Dedifferentiated amniotic fluid mesenchymal stem cell (primary cell): ENCODE results near the gene TTC3.

Source experiments
- DNase-seq: peaks from one replicate; pipeline ENCODE4 v3.0.0-alpha.2; 2016; ENCODE audit errors: extremely low spot score

TTC3 gene

DNA sequence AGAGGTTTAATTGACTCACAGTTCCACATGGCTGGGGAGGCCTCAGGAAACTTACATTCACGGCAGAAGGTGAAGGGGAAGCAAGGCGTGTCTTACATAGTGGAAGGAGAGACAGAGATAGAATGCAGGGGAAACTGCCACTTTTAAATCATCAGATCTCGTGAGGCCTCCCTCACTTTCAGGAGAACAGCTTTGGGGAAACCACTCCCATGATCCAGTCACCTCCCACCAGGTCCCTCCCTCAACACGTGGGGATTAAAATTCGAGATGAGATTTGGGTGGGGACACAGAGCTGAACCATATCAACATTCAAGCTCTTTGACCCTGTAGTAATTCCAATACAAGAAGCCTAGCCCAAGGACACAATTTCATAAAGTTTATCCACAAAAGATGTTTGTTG lies 13.9 kb upstream of the TTC3 start:
- no peak for DNase-seq

DNA sequence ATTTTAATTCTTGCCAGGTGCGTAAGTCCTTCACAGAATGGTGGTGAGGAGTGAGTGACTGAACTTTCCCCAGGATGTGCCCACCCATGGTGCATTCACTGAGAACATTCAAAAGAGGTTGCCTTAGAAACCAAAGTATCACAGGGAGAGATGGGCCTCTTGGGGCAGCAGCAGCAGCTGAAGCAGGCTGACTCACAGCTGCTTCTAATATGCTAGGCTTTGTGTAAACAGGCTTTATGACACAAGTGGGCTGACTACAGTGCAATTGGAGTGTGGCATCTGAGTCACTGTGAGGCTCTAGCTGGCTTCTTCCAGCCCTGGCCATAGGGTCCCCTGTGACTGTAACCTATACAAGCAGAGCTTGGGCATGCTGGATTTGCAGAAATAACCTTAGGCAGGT lies 12.8 kb upstream of the TTC3 start:
- DNase-seq: peak; percentile 97

DNA sequence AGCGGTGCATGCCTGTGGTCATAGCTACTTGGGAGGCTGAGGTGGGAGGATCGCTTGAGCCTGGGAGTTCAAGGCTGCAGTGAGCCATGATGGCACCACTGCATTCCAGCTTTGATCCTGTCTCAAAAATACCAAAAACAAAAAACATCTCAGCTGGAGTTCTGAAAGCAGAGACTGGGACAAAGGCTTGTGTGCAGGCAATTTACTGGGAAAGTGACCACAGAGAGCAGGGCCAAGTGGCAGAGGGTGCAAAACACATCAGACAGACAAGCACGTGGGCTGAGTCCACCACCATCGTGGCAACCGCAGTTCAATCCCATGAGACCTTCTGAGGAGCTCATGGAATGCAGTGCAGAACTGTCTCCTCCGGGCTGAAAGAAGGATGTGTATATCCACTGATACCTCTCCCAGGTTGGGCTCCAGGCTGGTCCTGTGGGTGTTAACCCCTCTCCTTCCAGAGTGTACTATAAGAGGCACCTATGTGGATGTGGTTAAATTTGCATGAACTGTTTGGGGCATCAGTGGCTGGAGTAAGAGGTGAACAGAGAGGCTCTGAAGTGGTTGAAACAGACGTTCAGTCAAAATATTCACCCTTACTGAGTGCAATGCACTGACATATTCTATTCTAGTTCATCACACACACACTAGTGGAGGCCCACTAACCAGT lies 11.0 kb upstream of the TTC3 start:
- DNase-seq: no peak

DNA sequence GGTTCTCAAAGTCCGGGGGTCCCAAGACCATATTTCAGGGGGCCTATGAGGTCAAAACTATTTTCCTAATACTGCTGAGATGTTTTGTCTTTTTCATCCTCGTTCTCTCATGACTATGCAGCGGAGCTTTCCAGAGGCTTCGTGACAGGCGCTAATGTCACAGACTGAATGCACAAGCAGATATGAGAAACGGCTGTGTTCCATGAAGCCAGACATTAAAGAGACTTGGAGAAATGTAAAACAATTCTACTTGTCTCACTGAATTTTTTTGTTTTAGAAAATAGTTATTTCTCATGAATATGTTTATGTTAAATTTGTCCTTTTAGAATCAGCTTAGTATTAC lies 10.5 kb upstream of the TTC3 start:
- DNase-seq: no peak

DNA sequence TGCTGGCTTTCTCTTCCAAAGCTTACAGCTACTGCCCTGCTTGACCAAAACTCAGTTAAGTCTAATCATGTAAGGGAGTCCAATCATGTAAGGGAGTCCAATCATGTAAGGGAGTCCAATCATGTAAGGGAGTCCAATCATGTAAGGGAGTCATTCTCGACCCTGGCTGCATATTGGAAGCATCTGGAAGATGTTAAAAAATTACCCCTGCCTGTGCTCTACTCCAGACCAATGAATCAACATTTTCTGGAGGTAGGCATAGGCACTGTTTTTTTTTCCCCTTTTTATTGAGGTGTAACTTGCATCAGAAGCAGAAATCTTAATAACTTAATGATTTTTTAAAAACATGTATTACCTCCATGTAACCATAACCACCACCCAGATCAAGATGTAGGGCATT lies 9.6 kb upstream of the TTC3 start:
- no peak for DNase-seq

DNA sequence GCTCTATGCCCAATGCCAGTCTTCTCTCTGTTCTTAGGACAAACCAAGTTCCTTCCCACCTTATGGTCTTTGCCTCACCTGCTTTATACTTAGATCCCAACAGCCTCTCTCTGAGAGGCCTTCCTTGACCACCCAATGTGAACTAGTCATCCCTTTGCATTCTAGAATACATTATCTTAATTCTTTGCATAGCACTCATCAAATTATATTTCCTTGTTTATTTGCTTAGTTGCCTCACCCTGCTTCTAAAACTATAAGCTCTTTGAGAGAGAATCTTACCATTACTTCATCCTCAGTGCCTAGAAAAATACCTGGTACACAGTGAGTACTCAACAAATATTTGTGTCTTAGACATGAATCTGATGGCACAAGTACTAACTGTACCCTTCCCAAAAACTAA lies 8.2 kb upstream of the TTC3 start:
- DNase-seq: no peak

DNA sequence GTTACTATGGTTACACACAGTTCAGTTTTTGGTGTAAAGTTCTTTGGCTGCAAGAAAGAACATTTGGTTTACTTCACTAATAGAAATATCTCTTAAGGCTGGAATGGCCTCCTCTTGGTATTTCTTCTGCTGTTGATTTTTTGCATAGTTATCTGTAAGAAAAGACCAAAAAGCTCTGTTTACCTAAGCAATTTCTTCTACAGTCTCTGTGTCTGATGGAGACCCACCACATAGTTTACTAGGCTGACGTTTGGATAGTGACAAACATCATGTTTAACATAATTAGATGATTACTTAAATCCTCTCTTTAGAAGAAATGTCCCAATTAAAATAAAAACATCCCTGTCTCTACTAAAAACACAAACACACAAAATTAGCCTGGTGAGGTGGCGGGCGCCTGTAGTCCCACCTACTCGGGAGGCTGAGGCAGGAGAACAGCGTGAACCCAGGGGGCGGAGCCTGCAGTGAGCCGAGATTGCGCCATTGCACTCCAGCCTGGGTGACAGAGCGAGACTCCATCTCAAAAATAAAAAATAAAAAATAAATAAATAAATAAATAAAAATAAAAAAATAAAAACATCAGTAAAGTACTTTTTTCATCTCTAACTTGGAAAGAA lies 7.4 kb upstream of the TTC3 start:
- DNase-seq: no peak

DNA sequence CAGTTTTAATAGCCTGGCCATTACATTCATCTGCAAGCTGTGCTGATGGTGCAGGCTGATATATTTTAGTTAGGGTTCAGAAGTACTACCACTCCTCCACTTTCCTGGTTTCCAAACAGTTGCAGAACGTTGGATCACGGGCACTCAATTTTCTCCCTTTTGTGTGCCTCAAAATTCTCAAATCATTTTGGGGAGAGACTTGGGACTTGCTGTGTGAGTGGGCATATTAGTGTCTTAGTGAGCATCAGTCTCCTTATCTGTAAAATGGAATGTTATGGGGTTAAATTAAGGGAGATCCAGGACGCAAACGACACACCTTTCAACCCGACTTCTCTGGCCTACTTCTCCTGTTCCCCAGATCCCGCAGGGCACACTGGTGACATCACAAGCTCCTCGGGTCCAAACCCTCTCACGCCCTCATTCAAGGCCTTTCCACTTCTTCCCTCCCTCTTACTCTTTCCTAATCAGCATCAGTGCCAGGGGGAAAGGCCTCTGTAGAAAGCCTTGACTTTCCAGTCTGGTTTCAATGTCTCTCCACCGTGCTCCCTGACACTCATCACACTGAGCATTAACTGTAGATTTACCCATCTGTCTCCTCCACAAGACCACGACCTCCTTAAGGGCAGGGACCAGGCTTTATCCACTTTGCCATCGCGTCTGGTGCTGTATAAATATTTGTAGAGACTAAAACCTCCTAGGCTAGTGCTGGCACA lies 1.3 kb upstream of the TTC3 start:
- DNase-seq: peak; percentile 62

DNA sequence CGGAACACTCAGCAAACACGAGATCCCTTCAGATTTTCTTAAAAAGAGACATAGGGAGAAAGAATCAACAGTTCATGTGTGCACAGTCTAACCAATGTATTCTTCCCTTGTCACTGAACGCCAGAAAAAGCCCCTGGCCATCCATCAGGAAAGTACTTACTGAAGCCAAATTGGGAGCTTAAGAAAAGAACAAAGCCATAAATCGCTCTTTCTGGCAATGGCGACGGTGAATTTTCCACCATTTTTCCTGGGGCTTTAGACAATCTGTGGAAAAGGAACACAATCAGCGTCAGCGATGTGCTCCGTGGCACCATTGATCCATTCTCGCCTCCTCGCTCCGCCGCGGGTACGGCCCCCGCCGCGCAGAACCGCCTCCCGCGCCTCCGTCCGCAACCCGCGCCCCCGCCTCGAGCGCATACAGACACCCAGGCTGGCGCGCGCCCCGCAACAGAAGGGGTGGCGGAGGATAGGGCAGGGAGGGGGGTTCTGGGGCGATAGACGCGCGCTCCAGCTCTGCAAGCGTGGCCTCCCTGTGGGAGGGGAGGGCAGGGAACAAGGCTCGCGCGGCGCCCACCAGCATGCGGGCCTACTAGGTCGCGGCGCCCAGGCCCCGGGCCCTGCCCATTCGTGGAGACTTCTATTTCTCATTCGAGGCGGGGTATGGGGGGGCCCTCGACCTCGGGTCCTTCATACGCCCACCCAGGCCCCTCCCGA lies 623 bp upstream of the TTC3 start:
- peak; percentile 68 for DNase-seq

DNA sequence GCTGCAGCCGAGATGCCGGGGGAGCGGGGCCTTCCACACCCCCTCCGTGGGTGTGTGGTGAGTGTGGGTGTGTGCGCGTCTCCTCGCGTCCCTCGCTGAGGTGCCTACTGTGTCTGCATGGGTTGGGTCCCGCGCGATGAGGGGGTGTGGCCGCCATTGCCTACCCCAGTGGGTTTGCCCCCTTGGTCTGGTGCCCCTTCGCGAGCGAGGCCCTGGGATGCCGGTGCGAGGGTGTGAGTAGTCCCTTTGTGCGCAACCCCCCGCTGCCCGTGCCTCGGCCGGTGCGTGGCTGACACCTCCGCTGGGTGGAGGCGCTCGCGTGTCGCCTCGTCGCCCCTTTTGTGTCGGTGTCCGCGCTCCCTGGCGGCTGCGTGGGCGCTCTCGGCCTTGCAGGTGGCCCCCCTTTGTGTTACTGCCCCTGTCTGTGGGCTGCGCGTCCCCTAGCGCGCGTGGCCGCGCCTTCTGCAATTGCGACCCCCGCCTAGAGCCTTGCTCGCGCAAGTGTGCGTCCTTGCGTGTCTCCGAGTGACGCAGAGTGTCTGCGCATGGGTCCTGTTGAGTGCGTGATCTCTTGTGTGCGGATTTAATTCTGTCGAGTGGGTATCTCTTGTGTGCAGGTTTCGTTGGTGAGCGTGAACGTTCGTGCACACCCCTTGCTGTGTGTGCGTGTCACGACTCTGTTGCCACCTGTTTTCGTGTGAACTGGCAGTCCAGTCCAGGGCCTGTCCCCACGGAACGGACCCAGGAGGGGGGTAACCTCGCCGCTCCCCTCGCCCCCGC lies 553 bp downstream of the TTC3 start:
- no peak for DNase-seq

DNA sequence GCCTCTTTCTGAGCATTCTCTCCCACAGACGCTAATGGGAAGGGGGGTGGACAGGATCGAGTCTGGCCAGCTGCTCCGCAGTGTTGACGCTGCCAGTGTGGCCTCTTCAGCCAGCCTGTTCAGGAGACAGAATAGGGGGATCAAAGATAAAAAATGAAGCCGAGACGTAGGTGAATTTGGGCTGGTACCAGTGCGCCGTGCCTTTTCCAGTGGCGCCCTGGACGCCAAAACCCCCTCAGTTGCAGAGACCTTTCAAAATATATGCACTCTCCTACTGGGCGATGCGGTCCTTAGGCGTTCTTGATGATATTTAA lies 1.1 kb downstream of the TTC3 start:
- DNase-seq: no peak

DNA sequence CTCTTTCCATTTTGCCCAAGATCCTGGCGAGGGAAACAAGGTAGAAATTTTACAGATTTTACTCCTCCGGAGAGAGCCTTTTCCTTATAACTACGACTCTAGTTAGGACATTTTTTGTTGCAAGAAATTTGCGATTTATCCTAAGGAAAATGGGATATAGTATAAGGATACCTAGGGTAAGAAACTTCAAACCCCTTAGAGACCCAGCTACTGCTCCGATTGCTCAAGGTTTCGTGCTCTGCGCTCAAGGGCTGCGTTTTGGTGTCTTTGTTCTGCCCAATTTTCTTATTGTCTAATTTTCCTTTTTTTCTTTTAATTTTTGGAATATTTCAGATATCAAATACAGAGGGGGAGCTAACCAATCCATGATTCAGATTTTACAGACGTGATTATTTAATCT lies 1.5 kb downstream of the TTC3 start:
- DNase-seq: no peak

DNA sequence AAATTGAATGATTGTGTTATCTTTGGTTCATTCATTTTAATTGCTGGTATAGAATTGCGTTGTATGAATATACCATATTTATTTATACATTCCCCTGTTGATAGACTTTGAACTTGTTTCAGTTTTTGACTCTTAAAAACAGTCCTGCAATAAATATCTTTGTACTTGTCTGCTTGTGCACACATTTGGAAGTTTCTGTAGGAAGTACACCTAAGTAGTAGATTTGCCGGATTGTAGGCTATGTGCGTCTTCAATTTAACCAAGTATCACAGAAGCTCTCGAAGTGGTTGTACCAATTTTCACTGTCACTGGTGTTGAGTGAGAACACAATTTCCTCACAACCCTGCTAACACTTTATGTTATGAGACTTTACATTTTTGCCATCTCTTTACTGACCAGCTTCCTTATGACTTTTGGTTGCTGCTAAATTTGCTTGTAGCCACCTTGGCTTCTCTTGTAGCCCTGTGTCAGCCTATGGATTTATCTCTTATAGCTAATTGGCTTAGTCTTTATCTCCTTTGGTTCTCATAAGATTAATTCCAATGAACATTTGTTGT lies 2.2 kb downstream of the TTC3 start:
- no peak for DNase-seq

DNA sequence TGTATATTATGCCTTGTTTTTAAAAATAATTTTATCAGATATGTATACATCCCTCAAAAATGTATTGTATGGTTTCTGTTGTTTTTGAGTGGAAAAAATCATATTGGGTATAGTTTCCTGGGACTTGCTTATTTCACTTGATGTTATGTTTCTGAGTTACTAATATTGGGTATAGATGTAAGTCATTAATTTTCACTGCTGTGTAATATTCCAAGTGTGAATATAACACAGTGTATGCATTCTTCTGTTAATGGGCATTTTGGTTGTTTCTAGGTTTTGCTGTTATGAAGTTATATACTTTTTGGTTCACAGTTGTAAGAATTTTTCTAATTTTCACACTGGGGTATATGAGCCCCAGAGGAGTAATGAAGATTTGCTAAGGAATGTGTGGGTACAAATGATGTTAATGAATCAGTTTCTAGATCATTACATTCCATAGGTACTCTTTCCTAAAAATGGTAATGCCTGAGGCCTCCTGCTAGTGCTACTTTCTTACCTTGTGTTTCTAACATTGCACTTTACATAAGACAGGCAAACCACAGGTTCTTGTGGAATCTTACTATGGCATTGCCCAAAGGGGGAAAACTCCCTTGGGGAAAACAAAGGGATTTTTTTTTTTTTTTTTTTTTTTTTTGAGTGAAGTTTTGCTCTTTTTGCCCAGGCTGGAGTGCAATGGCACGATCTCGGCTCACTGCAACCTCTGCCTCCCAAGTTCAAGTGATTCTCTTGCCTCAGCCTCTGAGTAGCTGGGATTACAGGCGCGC lies 3.2 kb downstream of the TTC3 start:
- no peak for DNase-seq

DNA sequence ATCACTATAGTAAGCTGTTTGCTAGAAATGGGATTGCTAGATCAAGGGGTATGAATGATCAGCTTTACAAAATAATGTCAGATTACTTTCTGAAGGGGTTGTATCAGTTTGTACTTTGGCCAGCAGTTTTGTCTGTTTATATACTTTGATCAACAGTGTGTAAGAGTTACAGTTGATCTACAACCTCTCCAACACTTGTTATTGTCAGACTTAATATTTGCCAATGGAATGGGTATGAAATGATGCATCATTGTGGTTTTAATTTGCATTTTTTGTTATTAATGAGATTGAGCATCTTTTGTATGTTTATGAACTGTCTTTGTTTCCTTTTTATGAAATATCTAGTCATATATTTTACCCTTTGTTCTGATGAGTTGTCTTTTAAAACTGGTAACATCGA lies 4.3 kb downstream of the TTC3 start:
- no peak for DNase-seq

DNA sequence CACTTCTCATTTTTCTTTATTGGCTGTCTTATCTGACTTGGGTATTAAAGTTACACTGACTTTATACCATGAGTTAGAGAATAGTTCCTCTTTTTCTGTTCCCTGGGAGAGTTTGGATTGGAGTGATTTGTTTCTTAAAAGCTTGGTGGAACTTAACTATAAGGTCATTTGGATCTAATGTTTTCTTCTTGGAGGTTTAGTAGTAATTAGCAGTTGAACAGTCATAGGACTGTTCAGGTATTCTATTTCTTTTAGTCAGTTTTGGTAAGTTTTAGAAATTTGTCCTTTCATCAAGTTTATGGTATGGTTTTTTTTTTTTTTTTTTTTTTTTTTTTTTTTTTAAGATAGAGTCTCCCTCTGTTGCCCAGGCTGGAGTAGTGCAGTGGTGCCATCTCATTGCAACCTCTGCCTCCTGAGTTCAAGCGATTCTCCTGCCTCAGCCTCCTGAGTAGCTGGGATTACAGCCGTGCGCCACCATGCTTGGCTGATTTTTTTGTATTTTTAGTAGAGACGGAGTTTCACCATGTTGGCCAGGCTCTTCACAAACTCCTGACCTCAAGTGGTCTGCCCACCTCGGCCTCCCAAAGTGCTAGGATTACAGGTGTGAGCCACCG lies 6.3 kb downstream of the TTC3 start:
- no peak for DNase-seq

DNA sequence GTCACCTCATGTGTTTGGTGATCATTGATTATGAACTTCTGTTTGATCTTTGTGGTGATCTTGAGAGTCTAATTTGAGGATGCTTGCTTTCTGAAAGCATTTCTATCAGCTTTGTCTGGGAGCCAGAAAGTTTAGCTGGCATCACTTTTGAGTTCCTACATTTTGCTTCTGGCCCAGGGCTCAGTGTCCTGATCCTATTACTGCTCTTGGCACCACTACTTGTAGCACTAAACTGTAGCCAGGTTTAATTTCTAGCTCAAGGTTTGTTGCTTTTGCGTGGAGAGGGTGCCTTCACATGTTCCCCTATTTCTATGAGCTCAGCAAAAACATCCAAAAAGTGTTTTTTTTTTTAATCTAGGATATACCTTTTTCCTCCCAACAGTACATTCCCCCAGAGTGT lies 9.3 kb downstream of the TTC3 start:
- DNase-seq: no peak

DNA sequence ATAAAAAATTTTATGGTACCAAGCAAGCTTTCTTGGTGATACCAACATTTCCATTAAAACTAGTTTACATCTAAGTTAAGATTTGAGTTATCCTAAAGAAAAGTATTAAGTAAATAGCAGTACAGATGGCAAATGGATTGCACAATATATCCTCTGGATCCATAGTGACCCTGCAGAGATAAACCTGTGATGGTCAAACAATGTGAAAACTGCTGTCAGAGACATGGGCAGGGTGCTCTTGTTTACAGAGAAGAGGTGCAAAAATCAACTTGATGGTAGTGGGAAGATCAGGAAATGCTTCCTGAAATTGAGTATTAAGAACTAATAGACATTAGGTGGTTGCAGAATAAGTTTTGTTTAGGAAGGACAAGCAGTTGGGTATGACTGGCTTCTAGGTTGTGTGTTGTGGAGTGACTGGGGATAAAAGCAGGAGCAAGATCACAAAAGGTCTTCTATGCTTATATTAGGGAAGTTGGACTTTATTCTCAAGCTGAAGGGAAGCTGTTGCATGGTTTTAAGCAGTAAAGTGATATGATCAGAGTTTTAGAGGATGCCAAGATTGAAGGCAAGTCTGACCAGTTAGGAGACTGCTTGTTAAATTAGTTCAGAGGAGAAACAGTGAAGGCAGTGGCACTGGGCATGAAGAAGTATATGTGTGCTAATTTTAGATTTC lies 9.9 kb downstream of the TTC3 start:
- no peak for DNase-seq

DNA sequence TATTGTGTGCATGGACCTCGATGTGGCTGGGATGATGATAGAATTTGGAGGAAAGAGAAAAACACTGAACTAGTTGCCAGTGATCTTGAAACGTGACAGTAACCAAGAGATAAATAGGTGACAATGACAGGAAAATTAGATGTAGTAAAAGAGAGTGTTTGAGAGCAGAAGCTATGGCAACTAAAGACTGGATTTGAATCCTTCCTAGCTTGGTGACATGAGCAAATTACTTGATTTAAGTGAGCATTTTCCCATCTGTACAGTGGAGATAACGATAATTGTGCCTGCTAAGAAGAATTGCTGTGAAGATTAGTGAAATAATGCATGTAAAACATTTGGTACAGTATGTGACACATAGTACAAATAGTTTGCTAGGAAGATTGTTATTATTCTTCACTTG lies 12.7 kb downstream of the TTC3 start:
- DNase-seq: no peak

DNA sequence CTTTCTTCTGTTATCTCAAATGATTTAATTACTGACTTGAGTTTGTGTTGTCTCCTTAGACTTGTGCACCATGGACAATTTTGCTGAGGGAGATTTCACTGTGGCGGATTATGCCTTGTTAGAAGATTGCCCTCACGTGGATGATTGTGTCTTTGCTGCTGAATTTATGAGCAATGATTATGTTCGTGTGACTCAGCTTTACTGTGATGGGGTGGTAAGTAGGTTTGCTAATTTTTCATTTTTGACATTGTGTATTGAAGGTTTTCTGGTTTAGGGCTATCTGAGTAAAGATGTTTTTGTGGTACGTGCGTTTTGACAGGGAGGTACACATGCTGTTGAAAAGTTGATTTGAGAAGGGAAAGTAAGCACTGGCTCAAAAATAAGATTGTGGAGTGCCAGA lies 14.1 kb downstream of the TTC3 start:
- no peak for DNase-seq
